ENCODE results near the gene PRDM15.

The PRDM15 gene

GRCh38 chr21:41824466-41825207, 54.5 kb downstream of the PRDM15 start:
- no peak overlapping the region for H3K27ac Mint-ChIP-seq
- no peaks in the 10 kb centered on the region for H3K27me3 Mint-ChIP-seq (ENCODE audit: low read depth)
- H3K9me3 Mint-ChIP-seq: no peaks in the 10 kb centered on the region
- H3K36me3 Mint-ChIP-seq (ENCODE audit: low read depth): peaks cover 4% of the 10 kb centered on the region
- H3K4me1 Mint-ChIP-seq: no peaks in the 10 kb centered on the region
- no peak for TF ChIP-seq CTCF (IDR thresholded peaks at IDR 0.05; ENCODE audit: unreplicated experiment in 3 of 3)
- no peak overlapping the region for H3K4me3 Mint-ChIP-seq

- no peaks in the 10 kb centered on the region for H3K27me3 Mint-ChIP-seq (ENCODE audit: low read depth)
- no peaks in the 10 kb centered on the region for H3K4me1 Mint-ChIP-seq
- no peak overlapping the region for H3K4me3 Mint-ChIP-seq
- no peak for TF ChIP-seq CTCF (IDR thresholded peaks at IDR 0.05; ENCODE audit: unreplicated experiment in 3 of 3)
- no peak overlapping the region for H3K27ac Mint-ChIP-seq
- H3K9me3 Mint-ChIP-seq: no peaks in the 10 kb centered on the region
- peaks cover 4% of the 10 kb centered on the region for H3K36me3 Mint-ChIP-seq (ENCODE audit: low read depth)
Observed at GRCh38 chr21:41823906-41824305, 55.2 kb downstream of the PRDM15 start.

- Mint-ChIP-seq H3K27me3 (ENCODE audit: low read depth) (no peaks in the 10 kb centered on the region), H3K36me3 (ENCODE audit: low read depth) (peaks cover 4% of the 10 kb centered on the region), H3K27ac (no peak overlapping the region), H3K9me3 (no peaks in the 10 kb centered on the region), H3K4me3 (no peak overlapping the region), H3K4me1 (no peaks in the 10 kb centered on the region)
- TF ChIP-seq CTCF (IDR thresholded peaks at IDR 0.05; ENCODE audit: unreplicated experiment in 3 of 3): no peak
Observed at GRCh38 chr21:41823166-41823565, 56.0 kb downstream of the PRDM15 start.

GRCh38 chr21:41821756-41822431, 57.2 kb downstream of the PRDM15 start:
- Mint-ChIP-seq H3K9me3 (no peaks in the 10 kb centered on the region), H3K4me3 (no peak overlapping the region), H3K4me1 (peaks cover 5% of the 10 kb centered on the region), H3K27me3 (ENCODE audit: low read depth) (no peaks in the 10 kb centered on the region), H3K27ac (no peak overlapping the region), H3K36me3 (ENCODE audit: low read depth) (peaks cover 4% of the 10 kb centered on the region)
- TF ChIP-seq CTCF (IDR thresholded peaks at IDR 0.05; ENCODE audit: unreplicated experiment in 3 of 3): no peak

- Mint-ChIP-seq H3K27ac (no peak overlapping the region), H3K9me3 (no peaks in the 10 kb centered on the region), H3K4me3 (no peak overlapping the region), H3K4me1 (peaks cover 9% of the 10 kb centered on the region), H3K27me3 (ENCODE audit: low read depth) (no peaks in the 10 kb centered on the region), H3K36me3 (ENCODE audit: low read depth) (peaks cover 4% of the 10 kb centered on the region)
- no peak for TF ChIP-seq CTCF (IDR thresholded peaks at IDR 0.05; ENCODE audit: unreplicated experiment in 3 of 3)
Observed at GRCh38 chr21:41821081-41821755, 57.9 kb downstream of the PRDM15 start.

Measured in nephron (organoid).